Thyroid gland (tissue), 4 donors: Measurements from ENCODE around the gene TARM1. TPM values are rescaled to one million over a fixed set of nuclear protein-coding genes. Genes with fewer than 3 reads are reported as not detected.
"Not testable (repeated sequence)": the region's sequence is repeated elsewhere in the genome, so short reads cannot be mapped to it uniquely, and the experiment has no call there.

Source experiments
- DNase-seq, 2 donors: peaks; one replicate each; pipeline ENCODE4 v3.0.0-alpha.2; 2019
- H3K27ac ChIP-seq, 3 donors: fragments of 200-600 bp; sonication (generic); 1 replicate in 2 of 3; 2 replicates in 1 of 3; pipeline ENCODE4 v1.5.1; 2016 to 2019; ENCODE audit warnings: mild to moderate bottlenecking in 1 of 3, moderate library complexity in 1 of 3
- H3K27me3 ChIP-seq: fragments of 200-600 bp; sonication (generic); one replicate; pipeline ENCODE4 v1.5.1; 2019
- H3K36me3 ChIP-seq, 2 donors: fragments of 200-600 bp; sonication (generic); one replicate each; pipeline ENCODE4 v1.5.1; 2016 to 2019
- H3K4me1 ChIP-seq, 2 donors: fragments of 200-600 bp; sonication (generic); one replicate each; pipeline ENCODE4 v1.5.1; 2017 to 2019
- H3K4me3 ChIP-seq, 3 donors: fragments of 200-600 bp; sonication (generic); replicated peaks in 1 of 3; 1 replicate in 2 of 3; 2 replicates in 1 of 3; pipeline ENCODE4 v1.5.1; 2016; ENCODE audit warnings: mild to moderate bottlenecking in 1 of 3
- H3K9me3 ChIP-seq: fragments of 200-600 bp; sonication (generic); one replicate; pipeline ENCODE4 v1.5.1; 2017
- CTCF ChIP-seq, 6 experiments: fragments of 200-600 bp in 3 of 6; fragments of 450-650 bp in 3 of 6; sonication (generic) in 3 of 6; IDR thresholded peaks; one replicate each; pipeline ENCODE4 v1.5.1; 2016 to 2019; ENCODE audit warnings: antibody characterized with exemption in 6 of 6, mild to moderate bottlenecking in 2 of 6, inconsistent platforms in 1 of 6, moderate library complexity in 1 of 6
- POLR2A ChIP-seq, 2 donors: fragments of 450-650 bp; IDR thresholded peaks; one replicate each; pipeline ENCODE4 v1.6.1; 2017; ENCODE audit warnings: antibody characterized with exemption in 2 of 2, mild to moderate bottlenecking in 2 of 2, moderate library complexity in 1 of 2
- WGBS, 2 donors: methylation state at CpG; one replicate each; pipeline ENCODE4 v1.1.5; 2017; 5-methylcytosine and 5-hydroxymethylcytosine counted together
- intact Hi-C: fragments of 100-400 bp; cut with DNase I; formaldehyde crosslinking; loops from one replicate; pipeline ENCODE4 v1.15.1; 2023
- total RNA-seq, 4 donors: library from RNA; depleted of rRNA; stranded (reverse); fragments of >200 nt; gene quantifications; one replicate each; pipeline ENCODE4 v1.2.3, GENCODE V29; 2016

TARM1 gene
- total RNA-seq, 4 donors from 2014 or later: not detected

GRCh38 chr19:54105796-54106195 lies 24.6 kb upstream of the TARM1 start:
- DNase-seq: no peak
- H3K9me3 ChIP-seq: no peaks in the 10 kb centered on the region
- WGBS, 2 donors: 93 to 94% methylated on average over 10 of the region's 10 CpGs
- no peak overlapping the region for H3K4me3 ChIP-seq
- peaks cover 7 to 10% of the 10 kb centered on the region in 2 donors for H3K4me1 ChIP-seq
- TF ChIP-seq CTCF (IDR thresholded peaks at IDR 0.05) (no peak), POLR2A (IDR thresholded peaks at IDR 0.05) (no peak)
- intact Hi-C loops: no loop called here
- H3K27ac ChIP-seq: no peak overlapping the region
- no peaks in the 10 kb centered on the region for H3K27me3 ChIP-seq
- H3K36me3 ChIP-seq: peaks cover 29 to 35% of the 10 kb centered on the region in 2 donors

- no peak overlapping the region for H3K27ac ChIP-seq
- WGBS, 2 donors: 91 to 93% methylated on average over 11 of the region's 11 CpGs
- no peak for DNase-seq
- H3K36me3 ChIP-seq: peaks cover 25 to 28% of the 10 kb centered on the region in 2 donors
- intact Hi-C loops: no loop called here
- TF ChIP-seq POLR2A (IDR thresholded peaks at IDR 0.05): no peak
- no peak for TF ChIP-seq CTCF (IDR thresholded peaks at IDR 0.05)
- no peaks in the 10 kb centered on the region for H3K27me3 ChIP-seq
- H3K4me1 ChIP-seq: peaks cover 7 to 10% of the 10 kb centered on the region in 2 donors
- H3K9me3 ChIP-seq: no peaks in the 10 kb centered on the region
- no peak overlapping the region for H3K4me3 ChIP-seq
Observed at GRCh38 chr19:54104998-54105715, 24.0 kb upstream of the TARM1 start.

- Histone ChIP-seq H3K4me3 (peak within 1 kb of the TSS; percentile 34 to 64 (median 57)), H3K4me1 (peaks cover 7 to 10% of the 10 kb centered on the region in 2 donors), H3K27ac (peak within 1 kb of the TSS in 1 of 3 donors; percentile 60), H3K9me3 (no peaks in the 10 kb centered on the region), H3K36me3 (peaks cover 6 to 16% of the 10 kb centered on the region in 2 donors), H3K27me3 (no peaks in the 10 kb centered on the region)
- peak in 1 of 2 donors; percentile 59 for TF ChIP-seq POLR2A (IDR thresholded peaks at IDR 0.05)
- TF ChIP-seq CTCF (IDR thresholded peaks at IDR 0.05): no peak
- 2 to 10% methylated on average over 17 to 44 of the region's 54 CpGs for WGBS, 2 donors
- DNase-seq: peak; percentile 98 to 99
- intact Hi-C loops: no loop called here
Observed at GRCh38 chr19:54102421-54103169, 21.4 kb upstream of the TARM1 start, which contains the start of gene NDUFA3. NDUFA3 (plus strand) TSS chr19:54102855; CDS start chr19:54102879, 24 bp downstream.

GRCh38 chr19:54100561-54100960 lies 19.4 kb upstream of the TARM1 start, which contains the start of gene OSCAR:
OSCAR (minus strand) TSS chr19:54100803; CDS start chr19:54100792, 11 bp downstream.
- H3K9me3 ChIP-seq: no peaks in the 10 kb centered on the region
- WGBS, 2 donors: 58 to 69% methylated on average over 5 of the region's 5 CpGs
- peaks cover 13 to 15% of the 10 kb centered on the region in 2 donors for H3K4me1 ChIP-seq
- H3K27ac ChIP-seq: no peak within 1 kb of the TSS
- H3K27me3 ChIP-seq: peaks cover 2% of the 10 kb centered on the region
- DNase-seq: no peak
- intact Hi-C loops: no loop called here
- H3K36me3 ChIP-seq: no peaks in the 10 kb centered on the region
- TF ChIP-seq CTCF (IDR thresholded peaks at IDR 0.05): no peak
- TF ChIP-seq POLR2A (IDR thresholded peaks at IDR 0.05): no peak
- H3K4me3 ChIP-seq: no peak within 1 kb of the TSS

- H3K4me1 ChIP-seq: peaks cover 15% of the 10 kb centered on the region in 2 donors
- H3K4me3 ChIP-seq, intact Hi-C loops, H3K27me3 ChIP-seq, H3K36me3 ChIP-seq, H3K27ac ChIP-seq, H3K9me3 ChIP-seq, DNase-seq: not testable (repeated sequence)
- WGBS, 2 donors: 77 to 78% methylated on average over 9 of the region's 9 CpGs
Observed at GRCh38 chr19:54099903-54100255, 18.7 kb upstream of the TARM1 start.
